Left kidney (tissue), 2 donors: ENCODE data around the gene KIAA1191. TPM values are rescaled to one million over a fixed set of nuclear protein-coding genes. Genes with fewer than 3 reads are reported as not detected.

Experiments
- DNase-seq: peaks from one replicate; pipeline ENCODE4 v3.0.0-alpha.2; 2013
- polyA plus RNA-seq: library from polyadenylated mRNA; unstranded; fragments of 120-200 nt; gene quantifications from one replicate; pipeline ENCODE4 v1.2.1, GENCODE V29; 2013; ENCODE audit not compliant: insufficient read length

KIAA1191 gene
- polyA plus RNA-seq, 1 donor: 152 TPM

- no peak for DNase-seq
These were observed 4.8 kb upstream of the KIAA1191 start for GRCh38 chr5:176366232-176366894.

- peak; percentile 29 for DNase-seq
These were observed 4.0 kb upstream of the KIAA1191 start, which contains the start of gene ARL10 for GRCh38 chr5:176365351-176366231. Gene ARL10 (plus strand): TSS chr5:176365487. CDS start chr5:176365564, 77 bp downstream.

- no peak for DNase-seq
These were observed 3.3 kb upstream of the KIAA1191 start for GRCh38 chr5:176364765-176365350.

GRCh38 chr5:176362233-176362490 lies 598 bp upstream of the KIAA1191 start:
- no peak for DNase-seq

- DNase-seq: peak; percentile 29
These were observed 599 bp downstream of the KIAA1191 start for GRCh38 chr5:176360894-176361436.

GRCh38 chr5:176359658-176360057 lies 1.9 kb downstream of the KIAA1191 start:
- no peak for DNase-seq

GRCh38 chr5:176356179-176356566 lies 5.4 kb downstream of the KIAA1191 start:
- DNase-seq: no peak

GRCh38 chr5:176355400-176356178 lies 6.0 kb downstream of the KIAA1191 start:
- no peak for DNase-seq

- DNase-seq: no peak
These were observed 8.0 kb downstream of the KIAA1191 start for GRCh38 chr5:176353533-176353932.

GRCh38 chr5:176352116-176352878 lies 9.3 kb downstream of the KIAA1191 start:
- no peak for DNase-seq

- no peak for DNase-seq
These were observed 11.1 kb downstream of the KIAA1191 start for GRCh38 chr5:176350416-176350815.

GRCh38 chr5:176342766-176343458 lies 18.7 kb downstream of the KIAA1191 start:
- DNase-seq: no peak

GRCh38 chr5:176342158-176342483 lies 19.4 kb downstream of the KIAA1191 start:
- DNase-seq: no peak

GRCh38 chr5:176341325-176342157 lies 20.0 kb downstream of the KIAA1191 start:
- DNase-seq: no peak

GRCh38 chr5:176339304-176339703 lies 22.3 kb downstream of the KIAA1191 start:
- no peak for DNase-seq

GRCh38 chr5:176337913-176338312 lies 23.7 kb downstream of the KIAA1191 start:
- DNase-seq: no peak

- DNase-seq: no peak
These were observed 27.4 kb downstream of the KIAA1191 start for GRCh38 chr5:176334031-176334770.

GRCh38 chr5:176320577-176320976 lies 41.0 kb downstream of the KIAA1191 start:
- no peak for DNase-seq
